SHP77 (cell line): Measurements from ENCODE around the gene MEF2D.
A peak's percentile ranks its signal among the peaks of the same experiment; 100 is the strongest.

Source experiments
- DNase-seq, 2 experiments: peaks; one replicate each; lab custom pipeline; 2025; lab: John Stamatoyannopoulos, UW

Gene MEF2D

DNA sequence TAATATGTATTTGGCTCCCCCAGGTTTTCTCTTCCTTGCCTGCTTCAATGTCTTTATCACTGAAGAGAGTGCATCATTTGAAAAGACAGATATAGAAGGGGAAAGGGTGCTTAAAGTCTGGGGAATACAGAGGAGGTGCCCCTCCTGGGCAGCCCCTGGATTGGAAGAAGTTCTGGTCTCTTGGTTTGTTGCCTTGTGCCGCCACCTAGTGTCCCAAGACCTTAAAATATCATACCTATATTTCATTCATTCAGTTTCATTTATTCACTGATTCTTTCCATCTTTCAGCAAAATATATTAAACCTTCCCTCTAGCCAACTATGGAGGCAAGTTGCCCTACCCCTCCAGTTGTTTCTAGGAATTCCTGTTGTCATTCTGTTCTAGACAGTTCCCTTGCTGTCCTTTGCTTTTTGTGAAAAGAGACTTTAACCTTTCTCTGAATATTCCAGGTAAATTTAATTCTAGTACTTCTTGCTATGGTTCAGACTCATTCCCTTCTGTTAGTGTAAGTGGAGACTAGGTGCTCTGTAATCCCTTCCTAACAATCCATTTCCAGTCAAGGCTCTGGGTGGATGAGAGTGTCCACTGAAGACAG is 56.1 kb downstream of the MEF2D start:
- peak; percentile 55 to 73 for DNase-seq

DNA sequence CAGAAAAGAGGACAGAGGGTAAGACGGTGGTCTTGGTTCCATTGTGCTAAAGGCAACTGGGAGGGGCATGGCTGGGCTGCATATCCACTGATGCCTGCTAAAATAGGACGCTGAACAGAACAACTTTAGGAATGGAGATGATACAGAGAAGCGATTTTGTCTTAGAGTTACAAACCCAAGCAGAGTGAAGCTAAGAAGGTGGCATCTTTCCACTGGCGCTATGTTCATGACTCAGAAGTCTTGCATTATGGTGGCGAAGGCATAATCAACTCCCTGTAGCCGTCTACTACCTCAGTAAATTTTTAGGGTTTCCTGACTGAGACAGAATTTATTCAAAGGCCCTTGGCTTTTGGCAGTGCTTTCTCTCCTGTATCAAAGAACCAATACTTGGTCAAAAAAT is 57.3 kb downstream of the MEF2D start:
- DNase-seq: no peak

DNA sequence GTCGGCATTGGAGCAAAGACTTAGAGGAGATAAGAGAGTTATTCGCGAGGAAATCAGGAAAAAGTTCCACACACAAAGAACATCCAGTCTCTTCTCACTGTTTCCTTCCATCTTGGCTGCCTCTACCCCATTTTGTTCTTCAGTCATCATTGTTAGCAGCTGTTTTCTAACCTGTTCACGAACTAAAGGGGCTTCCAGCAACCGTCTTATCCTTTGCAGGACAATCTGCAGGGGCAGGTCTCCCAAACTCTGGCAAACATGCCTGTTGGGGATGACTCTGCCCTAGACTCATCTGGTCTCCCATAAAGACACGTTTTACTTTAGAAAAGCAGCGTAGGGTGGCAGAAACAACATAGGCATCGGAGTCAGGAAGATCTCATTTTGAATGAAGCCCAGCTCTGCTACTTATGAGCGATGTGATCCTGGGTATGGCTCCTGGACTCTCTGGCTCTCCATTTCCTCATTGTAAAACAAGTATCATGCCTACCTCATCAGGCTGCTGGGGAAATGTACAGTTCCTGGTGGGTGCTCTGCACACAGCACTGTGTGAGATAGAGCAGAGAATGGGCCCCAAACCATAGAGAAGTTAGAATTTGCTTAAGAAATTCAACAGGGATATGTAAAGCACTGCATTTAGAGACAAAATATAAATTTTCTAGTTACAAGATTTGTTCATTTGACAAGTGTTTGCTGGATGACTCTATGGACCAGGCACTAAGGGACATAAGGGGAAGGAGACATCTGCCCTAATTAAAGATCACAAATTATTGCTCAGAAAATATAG is 59.7 kb downstream of the MEF2D start:
- DNase-seq: no peak

DNA sequence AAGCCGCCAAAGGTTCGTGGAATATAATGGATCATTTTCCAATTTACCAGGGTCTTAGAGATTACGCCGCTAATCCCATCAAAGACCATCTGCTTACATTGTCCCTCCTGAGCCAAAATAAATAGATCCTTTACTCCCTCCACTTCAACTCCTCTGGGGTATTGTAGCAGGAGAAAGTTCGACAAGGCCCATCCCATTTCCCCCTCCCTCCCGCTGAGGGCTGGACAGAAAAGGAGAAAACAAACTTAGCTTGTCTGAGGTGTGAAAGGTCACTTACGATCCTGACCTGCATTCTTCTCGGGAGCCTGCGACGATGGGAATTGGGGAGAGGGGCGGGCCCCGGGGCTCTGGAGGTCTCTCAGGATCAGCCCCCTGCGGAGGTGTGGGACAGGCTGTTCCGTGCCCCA is 60.8 kb downstream of the MEF2D start:
- DNase-seq: no peak

DNA sequence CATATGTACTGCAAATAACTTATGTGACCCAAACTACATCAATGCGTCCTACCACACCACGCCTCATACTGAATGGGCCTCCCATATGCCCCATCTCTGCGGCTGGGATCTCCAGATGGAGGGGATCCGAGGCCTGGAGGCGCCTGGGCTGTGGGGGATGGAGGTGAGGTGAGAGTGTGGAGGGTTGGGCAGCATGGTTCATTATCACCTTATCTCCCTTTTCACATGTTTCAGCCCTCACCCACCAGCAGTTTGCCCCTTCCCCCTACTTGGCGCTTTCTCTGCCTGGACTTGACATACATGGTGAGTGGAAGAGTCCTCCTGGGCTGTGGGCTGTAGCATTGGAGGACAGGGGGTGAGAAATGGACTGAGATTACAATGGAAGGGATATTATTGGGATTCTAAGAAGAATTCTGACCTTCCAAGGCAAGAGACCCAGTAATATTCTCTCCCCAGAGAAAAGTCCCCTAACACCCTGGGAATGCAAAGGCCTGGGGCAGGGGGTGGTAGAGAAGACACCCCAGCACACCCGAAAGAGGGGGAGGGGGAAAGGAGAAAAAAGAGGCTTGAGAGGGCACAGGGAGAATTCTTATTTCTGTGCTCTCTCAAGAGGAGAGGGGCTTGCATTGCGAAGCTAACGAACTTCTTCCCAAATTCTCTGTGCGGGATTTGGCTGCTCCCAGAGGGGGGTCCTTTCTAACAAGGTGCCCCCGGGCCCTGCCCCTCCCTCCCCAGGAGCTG is 61.4 kb downstream of the MEF2D start:
- DNase-seq: no peak

DNA sequence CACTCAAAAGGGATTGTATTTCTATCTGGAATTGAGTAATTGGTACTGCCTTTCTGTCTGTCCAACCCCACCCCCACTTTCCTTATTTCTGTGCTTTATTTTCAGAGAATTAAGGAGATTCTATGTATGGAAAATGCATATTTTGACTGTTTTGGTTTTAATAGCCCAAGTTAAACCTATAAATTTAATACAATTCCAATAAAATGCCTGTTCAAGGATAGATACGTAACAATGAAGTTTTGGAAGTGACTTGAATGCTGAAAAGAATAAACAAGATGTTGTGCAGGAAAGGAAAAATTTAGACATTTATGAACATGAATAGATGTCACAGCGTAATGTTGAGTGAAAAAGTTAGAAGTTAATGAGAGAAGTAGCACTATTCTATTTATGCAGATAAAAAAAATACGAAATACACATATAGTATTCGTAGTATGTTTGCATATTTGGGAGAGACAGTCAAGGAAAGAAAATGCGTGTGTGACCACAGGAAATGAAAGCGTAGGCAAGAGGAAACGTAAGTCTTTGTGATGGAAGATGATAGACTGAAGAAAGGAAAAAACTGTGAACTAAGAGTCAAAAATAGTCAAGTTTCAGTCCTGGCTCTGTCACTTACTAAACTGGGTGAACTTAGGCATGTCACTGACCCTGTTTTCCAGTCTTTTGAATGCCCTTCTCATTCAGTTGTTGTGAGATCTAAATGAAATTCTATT is 62.1 kb downstream of the MEF2D start:
- no peak for DNase-seq

DNA sequence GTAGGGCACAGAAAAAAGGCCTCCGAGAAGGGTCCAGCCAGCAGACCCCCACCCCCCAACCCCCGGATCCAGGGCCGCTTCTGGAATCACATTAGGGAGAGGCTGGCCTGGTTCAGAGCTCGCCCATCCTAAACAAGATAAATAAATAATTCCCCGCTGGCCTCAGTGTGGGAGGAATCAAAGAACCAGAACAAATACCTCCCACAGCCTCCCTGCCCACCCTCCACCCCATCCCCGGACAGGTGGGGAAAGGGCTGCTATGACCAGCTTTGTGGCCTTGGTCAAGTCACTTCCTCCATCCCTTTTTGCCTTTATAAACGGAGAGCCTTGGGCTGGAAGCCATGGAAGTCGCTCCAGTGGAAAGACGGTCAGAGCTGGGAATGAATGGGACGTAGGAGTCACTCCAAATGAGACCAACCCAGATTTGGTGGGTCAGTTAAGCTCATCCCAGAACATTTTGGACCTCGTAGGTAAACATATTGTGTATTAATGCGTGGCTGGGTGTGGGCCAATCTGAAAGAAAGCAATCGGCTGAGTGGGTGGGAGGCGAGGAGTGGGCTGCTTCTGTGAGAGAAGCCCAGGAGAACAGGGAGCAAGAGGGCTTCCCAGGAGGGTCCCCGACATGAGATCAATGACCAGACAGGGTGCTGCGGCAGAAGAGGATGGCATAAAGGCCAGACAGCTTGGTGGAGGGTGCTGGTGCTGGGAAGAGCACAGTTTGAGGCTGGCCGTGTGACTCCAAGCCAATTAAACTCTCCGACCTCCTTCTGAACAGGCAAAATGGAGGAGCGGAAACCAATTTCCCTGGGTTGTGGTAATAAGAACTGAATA is 63.3 kb downstream of the MEF2D start:
- DNase-seq: no peak

DNA sequence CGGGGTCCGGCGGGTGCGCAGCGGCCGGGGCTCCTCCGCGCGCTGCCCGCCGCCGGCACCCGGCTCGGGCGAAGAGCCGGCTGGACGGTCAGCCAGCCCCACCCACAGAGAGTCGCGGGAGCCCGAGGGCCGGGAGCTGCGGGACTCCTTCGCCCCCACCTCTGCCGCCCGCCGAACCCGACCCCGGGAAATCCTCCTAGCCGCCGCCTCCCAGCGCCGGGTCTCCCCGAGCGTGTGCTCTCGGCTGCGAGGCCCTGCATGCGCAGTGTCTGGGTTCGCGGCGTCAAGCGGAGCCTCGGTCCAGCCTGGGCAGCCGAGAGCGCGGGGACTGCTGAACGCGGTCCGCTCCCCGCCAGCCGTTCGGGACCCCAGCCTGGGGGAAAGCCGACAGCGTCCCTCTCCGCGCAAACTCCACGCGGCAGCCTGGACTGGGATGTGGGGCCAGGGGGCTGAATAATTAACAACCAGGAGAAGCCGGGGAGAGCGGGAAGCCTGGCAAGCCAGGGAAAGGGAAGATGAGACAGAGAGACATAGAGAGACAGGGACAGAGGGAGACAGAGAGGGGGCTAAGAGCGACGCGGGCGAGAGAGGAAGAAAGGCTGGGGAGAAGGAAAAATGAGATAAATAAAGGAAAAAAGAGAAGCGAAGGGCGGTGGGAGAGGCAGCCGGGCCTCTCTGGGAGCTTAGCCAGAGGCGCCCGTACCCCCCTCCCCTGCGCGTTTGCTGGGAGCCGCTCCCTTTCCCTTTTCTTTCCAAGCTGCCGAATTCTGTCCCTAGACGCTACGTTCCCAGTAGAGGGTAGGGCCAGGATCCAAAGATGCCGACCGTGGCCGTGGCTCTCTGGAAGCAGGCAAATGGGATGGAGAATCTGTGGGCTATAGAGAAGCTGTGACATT is 64.2 kb downstream of the MEF2D start:
- DNase-seq: no peak

DNA sequence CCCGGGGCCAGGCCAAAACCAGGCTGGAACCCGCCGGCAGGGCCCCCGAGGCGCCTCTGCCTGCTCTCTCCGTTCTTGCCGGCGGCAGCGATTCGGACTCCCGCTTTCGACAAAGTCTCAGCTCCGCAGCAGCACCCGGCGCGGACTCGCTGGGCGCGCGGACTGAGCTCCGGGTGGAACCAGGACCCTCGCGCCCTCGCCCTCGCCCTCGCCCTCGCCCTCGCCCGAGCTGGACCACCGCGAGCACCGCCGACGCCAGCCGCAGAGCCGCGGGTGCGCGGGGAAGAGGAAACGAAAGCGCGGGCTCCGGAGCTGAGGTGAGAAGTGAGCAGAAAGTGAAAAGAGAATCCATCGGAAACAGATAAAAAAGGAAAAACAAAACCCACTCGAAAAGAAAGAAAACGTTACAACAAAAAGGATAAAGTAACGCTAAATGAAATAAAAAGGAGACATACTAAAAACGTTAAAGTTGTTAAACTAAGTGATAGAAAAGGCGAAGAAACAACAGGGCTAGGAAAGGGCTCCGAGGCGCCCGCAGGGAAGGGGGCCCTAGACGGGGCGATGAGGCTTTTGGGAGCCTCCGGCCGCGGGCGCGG is 64.9 kb downstream of the MEF2D start:
- DNase-seq: no peak

DNA sequence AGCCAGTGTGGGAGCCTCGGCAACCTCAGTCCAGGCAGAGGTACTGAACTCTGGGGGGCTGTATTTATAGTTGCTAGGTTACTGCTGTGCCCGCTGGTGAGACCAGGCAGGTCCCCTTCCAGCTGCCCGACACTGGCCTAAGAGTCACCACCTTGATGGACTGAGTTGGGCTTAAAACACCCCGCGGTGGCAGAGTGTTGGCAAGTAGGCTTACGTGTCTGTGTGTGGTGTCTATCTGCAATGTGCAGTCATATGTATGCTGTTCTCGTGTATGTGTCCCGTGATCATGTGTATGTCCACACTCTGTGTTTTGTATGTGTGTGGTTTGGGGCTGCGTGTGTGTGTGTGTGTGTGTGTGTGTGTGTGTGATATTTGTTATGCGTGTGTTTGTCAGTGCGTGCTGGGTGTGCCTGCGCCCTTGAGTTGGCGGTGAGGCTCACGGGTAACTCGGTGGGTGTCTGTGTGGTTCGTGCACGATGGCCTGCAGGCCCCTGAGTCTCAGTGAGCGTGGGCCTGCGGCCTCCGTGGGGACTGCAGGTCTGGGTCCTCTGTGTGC is 65.5 kb downstream of the MEF2D start:
- no peak for DNase-seq

DNA sequence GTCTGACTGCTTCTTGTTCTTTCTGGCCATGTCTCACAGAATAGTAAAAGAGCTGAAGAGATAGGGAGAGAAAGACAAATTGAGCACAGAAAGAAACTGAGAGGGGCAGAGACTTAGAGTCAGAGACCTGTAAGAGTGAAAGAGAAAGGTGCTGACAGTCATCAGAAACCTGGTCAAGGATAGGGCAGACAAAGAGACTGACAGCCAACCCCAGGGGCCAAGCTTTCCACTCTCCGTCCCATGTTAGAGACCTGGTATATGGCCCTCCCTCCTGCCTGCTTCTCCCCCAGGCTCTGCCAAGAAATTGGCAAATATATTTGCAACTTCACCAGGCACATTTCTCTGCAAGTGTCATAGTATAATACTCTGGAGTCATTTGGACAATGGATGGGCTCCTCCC is 67.0 kb downstream of the MEF2D start:
- no peak for DNase-seq

DNA sequence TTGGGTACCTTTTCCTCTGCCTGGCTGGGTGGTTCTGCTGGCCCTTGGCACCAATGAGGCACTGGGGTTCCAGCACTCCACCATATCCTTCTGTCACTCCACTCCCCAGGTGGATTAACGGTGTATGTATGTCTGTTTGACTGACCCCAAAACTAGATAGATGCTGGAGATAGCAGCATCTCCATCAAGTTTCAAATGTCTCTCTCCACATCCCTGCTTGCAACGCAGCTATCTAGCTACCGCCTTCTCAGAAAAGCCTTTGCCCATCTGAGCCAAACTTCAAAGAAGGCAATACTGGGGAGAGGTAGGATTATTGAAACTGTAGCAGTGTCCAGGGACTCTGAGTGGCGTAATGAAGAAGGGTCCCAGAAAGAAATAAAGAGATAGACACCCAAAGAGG is 67.5 kb downstream of the MEF2D start:
- DNase-seq: no peak

DNA sequence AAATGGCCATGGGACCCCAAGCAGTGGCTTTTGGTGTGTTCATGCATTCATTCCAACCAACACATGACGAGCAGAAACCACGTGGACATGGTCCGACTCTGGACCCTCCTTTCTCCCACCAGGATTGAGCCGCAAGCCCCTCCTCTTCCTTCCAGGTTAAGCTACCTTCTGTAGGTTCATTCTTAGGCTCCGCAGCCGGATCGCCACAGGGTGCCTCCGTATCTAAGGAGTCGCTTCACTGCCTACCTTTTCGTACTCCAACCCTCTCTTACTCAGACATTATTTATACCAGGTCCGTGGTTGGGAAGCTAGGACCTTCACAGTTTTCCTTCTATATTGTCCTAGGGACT is 67.9 kb downstream of the MEF2D start:
- no peak for DNase-seq

DNA sequence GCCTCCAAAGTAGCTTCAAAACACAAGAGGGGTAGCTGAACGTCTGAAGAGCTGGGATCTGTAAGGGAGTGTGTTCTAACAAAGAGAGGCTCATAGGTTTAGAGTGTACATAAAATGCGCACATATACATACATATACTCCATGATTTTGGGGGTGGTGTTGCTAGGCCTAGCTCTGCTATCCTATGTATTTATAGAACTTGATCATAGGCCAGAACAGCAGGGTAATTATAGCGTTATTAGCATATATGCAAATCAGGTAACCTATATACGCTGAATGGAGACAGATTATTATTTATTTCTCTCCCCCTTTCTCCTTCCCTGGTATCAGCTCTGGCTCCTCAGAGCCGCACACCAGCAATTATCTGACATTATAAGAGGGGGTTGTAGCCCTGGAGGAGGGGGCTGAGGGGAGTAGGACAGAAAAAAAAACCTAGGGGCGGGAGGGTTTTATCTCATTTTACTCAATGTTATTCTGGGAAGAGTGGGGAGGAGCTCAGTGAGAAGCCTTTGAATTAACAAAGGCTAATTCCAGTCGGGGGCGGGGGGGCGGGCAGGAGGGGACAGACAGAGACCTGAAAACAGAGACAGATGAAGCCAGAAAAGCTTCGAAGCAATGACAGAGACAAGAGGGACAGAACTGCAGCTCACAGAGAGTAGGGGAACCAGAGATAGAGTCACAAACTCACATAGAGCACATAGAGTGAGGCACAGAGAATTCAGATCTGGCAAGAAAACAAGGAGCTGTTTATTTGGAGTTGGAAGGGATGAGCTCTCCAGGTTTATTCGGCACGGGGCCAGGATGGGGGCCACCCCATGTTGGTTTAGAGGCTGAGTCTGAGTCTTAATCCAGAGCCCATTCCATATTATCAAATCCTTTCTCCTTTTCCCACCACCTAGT is 68.6 kb downstream of the MEF2D start:
- no peak for DNase-seq

DNA sequence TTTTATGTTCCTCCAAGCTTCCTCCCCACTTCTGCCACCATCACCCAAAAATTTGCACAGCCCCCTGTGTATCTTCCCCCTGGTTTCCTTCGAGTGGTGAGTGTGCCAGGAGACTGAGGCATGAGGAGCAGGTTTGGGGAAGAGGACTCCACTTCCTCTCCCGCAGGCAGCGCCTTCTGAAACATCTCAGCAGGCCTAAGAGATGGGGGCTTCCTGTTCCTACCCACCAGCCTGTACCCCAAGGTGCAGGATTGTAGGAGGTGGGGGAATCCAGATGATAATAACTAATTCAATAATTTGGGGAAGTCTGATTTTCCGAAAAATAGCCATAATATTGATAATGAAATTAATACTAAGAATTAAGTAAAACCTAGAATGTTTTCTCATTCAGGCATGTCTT is 69.2 kb downstream of the MEF2D start:
- no peak for DNase-seq

DNA sequence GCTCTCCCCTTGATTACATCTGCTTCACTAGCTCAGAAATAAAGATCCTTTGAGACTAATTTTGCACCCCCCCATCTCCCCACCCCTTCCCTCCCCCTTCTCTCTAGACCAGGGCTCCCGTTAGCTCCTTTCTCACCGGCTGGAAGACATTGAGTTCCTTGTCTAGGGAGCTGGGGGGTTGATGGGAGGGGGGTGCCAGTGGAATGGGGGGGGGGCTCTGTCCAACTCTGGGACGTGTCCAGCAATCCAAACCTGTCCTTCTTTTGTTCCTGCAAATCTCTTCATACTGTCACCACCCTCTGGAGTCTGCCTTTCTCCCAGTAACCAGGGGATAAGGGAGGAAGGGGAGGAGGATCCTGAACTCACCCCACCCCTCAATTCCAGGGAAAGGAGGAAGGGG is 69.7 kb downstream of the MEF2D start:
- DNase-seq: no peak

DNA sequence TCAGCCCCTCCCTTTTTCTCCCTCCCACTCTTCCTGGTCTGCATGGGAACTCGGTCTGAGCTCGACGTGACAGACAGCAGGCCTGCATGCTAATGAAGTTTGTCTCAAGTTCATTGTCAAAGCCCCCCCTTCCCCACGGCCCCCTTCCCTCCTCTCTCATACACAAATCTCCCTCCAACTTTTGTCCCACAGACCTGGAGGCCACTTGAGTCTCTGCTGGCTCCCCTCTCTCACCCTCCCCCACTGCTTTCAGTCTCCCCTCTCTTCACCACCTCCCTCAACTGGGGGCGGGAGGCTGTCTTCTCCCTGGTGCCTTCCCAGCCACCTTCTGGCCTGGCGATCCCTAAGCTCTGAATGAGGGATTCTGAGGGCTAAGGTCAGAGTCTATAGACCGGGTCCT is 70.3 kb downstream of the MEF2D start:
- no peak for DNase-seq

DNA sequence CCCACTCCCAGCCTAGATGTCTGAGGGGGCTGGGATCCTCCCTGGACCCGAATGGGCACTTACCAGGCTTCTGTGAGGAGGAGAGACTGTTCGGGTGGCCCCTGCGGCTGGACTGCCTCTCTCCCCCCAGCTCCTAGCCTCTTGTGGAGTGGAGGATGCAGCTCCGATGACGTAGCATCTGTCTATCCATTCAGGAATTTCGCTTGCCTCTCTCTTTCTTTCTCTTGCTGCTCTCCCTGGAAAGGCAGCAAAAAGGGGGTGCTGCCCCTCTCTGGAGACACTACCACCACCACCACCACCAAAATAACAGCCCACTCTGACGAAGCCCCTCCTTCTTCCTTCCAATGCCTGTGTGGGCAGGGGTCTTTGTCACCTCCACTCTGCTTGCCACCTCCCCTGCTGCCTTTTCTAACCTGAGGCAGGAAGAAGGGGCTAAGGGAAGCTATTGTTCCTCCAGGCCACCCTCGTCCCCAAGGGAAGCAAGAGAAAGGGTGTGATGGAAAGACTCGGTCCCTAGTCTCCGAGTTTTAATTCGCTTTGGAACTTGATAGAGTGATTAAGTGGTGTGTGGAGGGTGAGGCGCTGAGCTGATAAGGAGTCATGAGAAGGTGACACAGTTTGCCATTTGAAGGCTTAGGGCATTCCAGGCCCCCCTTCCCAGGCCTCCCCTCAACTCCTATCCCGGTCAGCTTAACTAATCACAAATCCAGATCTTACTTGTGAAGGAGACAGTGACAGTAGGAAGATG is 71.1 kb downstream of the MEF2D start:
- DNase-seq: no peak
